ENCODE measurements around the gene MAPK4. TPM values are rescaled to one million over a fixed set of nuclear protein-coding genes. Genes with fewer than 3 reads are reported as not detected.
"Not testable (repeated sequence)": the region's sequence is repeated elsewhere in the genome, so short reads cannot be mapped to it uniquely, and the experiment has no call there.

Gene MAPK4
- total RNA-seq (not detected), polyA plus RNA-seq (not detected), total RNA-seq (not detected)

DNA sequence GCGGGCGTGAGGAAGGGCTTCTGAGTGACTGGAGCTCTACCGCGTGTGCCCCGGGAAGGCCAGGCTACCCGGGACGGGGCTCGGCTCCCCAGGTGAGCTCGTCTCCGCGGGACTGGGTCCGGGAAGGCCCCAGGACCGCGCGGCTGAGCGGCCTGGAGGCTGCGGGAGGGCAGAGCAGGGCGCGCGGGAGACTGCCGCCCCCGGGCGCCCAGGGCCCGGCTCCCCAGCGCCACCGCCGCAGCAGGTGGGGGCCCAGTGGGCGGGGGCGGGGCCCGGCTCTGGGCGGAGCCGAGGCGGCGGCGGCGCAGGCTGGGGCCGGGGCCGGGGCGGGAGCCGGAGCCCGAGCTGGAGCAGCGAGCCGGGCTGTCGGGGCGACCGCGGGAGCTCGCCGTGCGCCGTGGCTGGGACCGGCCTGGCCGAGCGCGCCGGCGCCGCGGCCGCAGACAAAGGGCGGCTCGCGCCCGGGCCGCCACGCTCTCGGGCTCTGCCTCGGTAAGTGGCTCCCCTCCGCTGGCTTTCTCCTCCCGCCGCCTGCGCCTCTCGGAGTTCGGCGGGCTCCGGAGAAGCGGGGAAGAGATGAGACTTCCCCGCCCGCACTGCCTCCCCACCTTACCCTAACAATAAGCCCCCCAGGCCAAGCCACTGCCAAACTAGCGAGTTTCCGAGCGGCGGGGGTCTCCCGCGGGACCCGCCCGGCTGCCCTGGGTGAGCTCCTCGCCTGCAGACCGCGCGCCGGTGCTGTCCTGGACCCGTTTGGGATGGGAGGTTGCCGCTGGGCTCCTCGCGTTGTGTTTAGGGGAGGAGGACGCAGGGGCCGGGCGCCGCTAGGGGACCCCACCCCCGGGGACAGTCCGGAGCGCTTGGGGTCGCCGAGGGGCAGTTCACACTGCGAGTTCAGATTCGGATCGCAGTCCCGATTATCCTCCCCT lies at the start of gene MAPK4:
Gene MAPK4, plus strand, starts transcription at position 336 of the 929 bp plus-strand sequence. CDS start 103,872 bp downstream, outside the sequence.
- ATAC-seq, result peak; percentile 20
- intact Hi-C loops (cut with micrococcal nuclease), result no loop called here
- Histone ChIP-seq H3K9me3 (ENCODE audit: control insufficient read depth in 2 of 3, low read length in 3 of 3) (no peaks in the 10 kb centered on the region), H3K4me3 (ENCODE audit: low read length) (no peak within 1 kb of the TSS), H3K27ac (ENCODE audit: low read depth, low read length) (no peak within 1 kb of the TSS), H3K36me3 (ENCODE audit: control insufficient read depth in 2 of 3, insufficient read depth in 3 of 3, low read length in 3 of 3) (no peaks in the 10 kb centered on the region), H3K4me1 (ENCODE audit: control insufficient read depth in 2 of 2, insufficient read depth in 2 of 2, low read length in 2 of 2) (peaks cover 0 to 7% of the 10 kb centered on the region in 2 donors), H3K27me3 (ENCODE audit: control insufficient read depth in 2 of 2, insufficient read depth in 2 of 2, low read length in 2 of 2) (peaks cover 5% of the 10 kb centered on the region in 2 donors)
- Mint-ChIP-seq H3K27me3 (peaks cover 70 to 77% (median 73%) of the 10 kb centered on the region in 5 donors), H3K27ac (no peak within 1 kb of the TSS), H3K36me3 (peaks cover 0 to 6% (median 0%) of the 10 kb centered on the region in 5 donors), H3K4me1 (peaks cover 0 to 16% (median 5%) of the 10 kb centered on the region in 7 donors), H3K4me3 (peak within 1 kb of the TSS; percentile 44 to 75 (median 64)), H3K9me3 (peaks cover 2 to 22% (median 11%) of the 10 kb centered on the region in 11 donors)
- DNase-seq, result peak in 1 of 9 donors; percentile 38
- ChIA-PET POLR2A (no interaction called here), CTCF (no interaction called here)

DNA sequence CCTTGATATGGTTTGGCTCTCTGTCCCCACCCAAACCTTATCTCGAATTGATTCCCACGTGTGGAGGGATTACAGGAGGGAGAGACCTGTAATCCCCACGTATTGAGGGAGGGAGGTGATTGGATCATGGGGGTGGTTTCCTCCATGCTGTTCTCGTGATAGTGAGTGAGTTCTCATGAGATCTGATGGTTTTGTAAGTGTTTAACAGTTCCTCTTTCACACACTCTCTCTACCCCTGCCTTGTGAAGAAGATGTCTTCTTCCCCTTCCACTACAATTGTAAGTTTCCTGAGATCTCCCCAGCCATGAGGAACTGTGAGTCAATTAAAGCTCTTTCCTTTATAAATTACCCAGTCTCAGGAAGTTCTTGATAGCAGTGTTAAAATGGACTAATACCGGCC lies 42.6 kb upstream of the MAPK4 start:
- CTCF ChIA-PET; H3K9me3 Mint-ChIP-seq; H3K4me1 Mint-ChIP-seq; H3K36me3 ChIP-seq (ENCODE audit: control insufficient read depth in 2 of 3, insufficient read depth in 3 of 3, low read length in 3 of 3); H3K4me3 Mint-ChIP-seq; DNase-seq; H3K27ac ChIP-seq (ENCODE audit: low read depth, low read length); H3K36me3 Mint-ChIP-seq; POLR2A ChIA-PET; H3K4me1 ChIP-seq (ENCODE audit: control insufficient read depth in 2 of 2, insufficient read depth in 2 of 2, low read length in 2 of 2); H3K27ac Mint-ChIP-seq; intact Hi-C loops (cut with micrococcal nuclease); H3K27me3 ChIP-seq (ENCODE audit: control insufficient read depth in 2 of 2, insufficient read depth in 2 of 2, low read length in 2 of 2); H3K9me3 ChIP-seq (ENCODE audit: control insufficient read depth in 2 of 3, low read length in 3 of 3); H3K4me3 ChIP-seq (ENCODE audit: low read length); ATAC-seq: not testable (repeated sequence)
- peaks cover 0 to 11% (median 6%) of the 10 kb centered on the region in 5 donors for H3K27me3 Mint-ChIP-seq

DNA sequence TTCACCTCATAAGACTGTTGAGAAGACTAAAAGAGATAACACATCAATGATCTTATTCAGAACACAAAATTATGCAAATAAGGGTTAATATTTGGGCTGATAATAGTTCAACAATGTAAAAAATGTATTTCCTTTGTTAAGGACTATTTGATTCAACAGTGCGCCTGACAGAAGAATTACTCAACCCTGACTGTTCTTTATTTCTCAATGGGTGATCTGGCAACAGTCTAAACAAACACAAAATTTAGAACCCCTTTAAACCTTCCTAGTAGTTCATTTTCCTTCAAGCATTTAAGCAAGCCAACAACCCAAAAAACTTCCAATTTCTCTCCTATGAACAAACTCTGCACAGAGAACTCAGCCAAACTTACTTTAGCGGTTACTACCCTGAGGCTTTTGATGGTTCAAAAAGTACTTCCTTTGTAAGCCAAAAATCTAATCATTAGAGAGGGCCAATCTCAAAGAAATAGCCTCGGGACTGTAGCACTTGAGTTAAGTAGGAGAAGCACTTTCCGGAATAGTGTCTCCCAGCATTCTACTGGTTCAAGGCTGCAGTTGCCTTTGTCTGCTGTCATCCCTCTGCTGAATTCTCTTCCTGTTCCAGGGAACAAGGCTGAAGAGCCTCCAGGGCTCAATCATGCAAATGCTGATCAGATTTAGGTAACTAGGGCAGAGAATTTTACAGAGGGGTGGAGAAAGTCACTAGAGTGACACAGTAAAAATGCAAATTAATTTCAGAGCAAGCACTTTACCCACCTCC lies 40.9 kb upstream of the MAPK4 start:
- no peaks in the 10 kb centered on the region for H3K4me1 Mint-ChIP-seq
- Histone ChIP-seq H3K4me3 (ENCODE audit: low read length) (no peak overlapping the region), H3K27me3 (ENCODE audit: control insufficient read depth in 2 of 2, insufficient read depth in 2 of 2, low read length in 2 of 2) (no peaks in the 10 kb centered on the region), H3K36me3 (ENCODE audit: control insufficient read depth in 2 of 3, insufficient read depth in 3 of 3, low read length in 3 of 3) (no peaks in the 10 kb centered on the region), H3K4me1 (ENCODE audit: control insufficient read depth in 2 of 2, insufficient read depth in 2 of 2, low read length in 2 of 2) (no peaks in the 10 kb centered on the region), H3K27ac (ENCODE audit: low read depth, low read length) (no peak overlapping the region), H3K9me3 (ENCODE audit: control insufficient read depth in 2 of 3, low read length in 3 of 3) (no peaks in the 10 kb centered on the region)
- no peaks in the 10 kb centered on the region for H3K36me3 Mint-ChIP-seq
- H3K9me3 Mint-ChIP-seq, result no peaks in the 10 kb centered on the region
- intact Hi-C loops (cut with micrococcal nuclease), result no loop called here
- POLR2A ChIA-PET, result no interaction called here
- ATAC-seq, result no peak
- H3K27ac Mint-ChIP-seq, result no peak overlapping the region
- CTCF ChIA-PET, result no interaction called here
- no peak for DNase-seq
- no peak overlapping the region for H3K4me3 Mint-ChIP-seq
- peaks cover 5 to 13% (median 8%) of the 10 kb centered on the region in 5 donors for H3K27me3 Mint-ChIP-seq

DNA sequence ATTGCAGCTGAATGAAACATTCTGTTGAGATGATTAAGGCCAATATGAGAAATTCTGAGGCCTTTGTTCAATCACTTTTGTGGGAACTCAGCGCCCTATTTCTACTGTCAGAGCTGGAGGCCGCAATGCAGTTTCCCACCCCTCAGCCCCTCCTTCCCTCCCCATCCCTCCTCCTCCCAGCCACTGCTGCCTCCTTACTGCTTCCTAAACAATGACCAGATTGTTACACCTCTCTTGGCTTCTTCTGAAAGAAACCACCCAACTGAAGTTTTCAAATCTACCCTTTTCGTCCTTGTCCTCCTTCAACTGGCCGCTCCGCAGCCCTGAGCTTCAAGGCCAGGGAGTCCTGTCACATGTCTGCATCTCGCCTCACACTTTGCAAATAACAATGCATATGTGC lies 36.7 kb upstream of the MAPK4 start:
- DNase-seq, result no peak
- no peak for ATAC-seq
- no peaks in the 10 kb centered on the region for H3K36me3 Mint-ChIP-seq
- H3K9me3 Mint-ChIP-seq, result peaks cover 0 to 10% (median 1%) of the 10 kb centered on the region in 11 donors
- intact Hi-C loops (cut with micrococcal nuclease), result no loop called here
- Histone ChIP-seq H3K27ac (ENCODE audit: low read depth, low read length) (no peak overlapping the region), H3K4me3 (ENCODE audit: low read length) (no peak overlapping the region), H3K9me3 (ENCODE audit: control insufficient read depth in 2 of 3, low read length in 3 of 3) (no peaks in the 10 kb centered on the region), H3K36me3 (ENCODE audit: control insufficient read depth in 2 of 3, insufficient read depth in 3 of 3, low read length in 3 of 3) (no peaks in the 10 kb centered on the region), H3K27me3 (ENCODE audit: control insufficient read depth in 2 of 2, insufficient read depth in 2 of 2, low read length in 2 of 2) (no peaks in the 10 kb centered on the region), H3K4me1 (ENCODE audit: control insufficient read depth in 2 of 2, insufficient read depth in 2 of 2, low read length in 2 of 2) (no peaks in the 10 kb centered on the region)
- H3K27ac Mint-ChIP-seq, result no peak overlapping the region
- no peak overlapping the region for H3K4me3 Mint-ChIP-seq
- H3K4me1 Mint-ChIP-seq, result no peaks in the 10 kb centered on the region
- peaks cover 4 to 31% (median 14%) of the 10 kb centered on the region in 5 donors for H3K27me3 Mint-ChIP-seq
- CTCF ChIA-PET, result no interaction called here
- POLR2A ChIA-PET, result interaction anchor here (0.6 kb wide), 1 partner anchor 13 kb away, joined by 10 read pairs; no protein-coding TSS in a partner anchor

DNA sequence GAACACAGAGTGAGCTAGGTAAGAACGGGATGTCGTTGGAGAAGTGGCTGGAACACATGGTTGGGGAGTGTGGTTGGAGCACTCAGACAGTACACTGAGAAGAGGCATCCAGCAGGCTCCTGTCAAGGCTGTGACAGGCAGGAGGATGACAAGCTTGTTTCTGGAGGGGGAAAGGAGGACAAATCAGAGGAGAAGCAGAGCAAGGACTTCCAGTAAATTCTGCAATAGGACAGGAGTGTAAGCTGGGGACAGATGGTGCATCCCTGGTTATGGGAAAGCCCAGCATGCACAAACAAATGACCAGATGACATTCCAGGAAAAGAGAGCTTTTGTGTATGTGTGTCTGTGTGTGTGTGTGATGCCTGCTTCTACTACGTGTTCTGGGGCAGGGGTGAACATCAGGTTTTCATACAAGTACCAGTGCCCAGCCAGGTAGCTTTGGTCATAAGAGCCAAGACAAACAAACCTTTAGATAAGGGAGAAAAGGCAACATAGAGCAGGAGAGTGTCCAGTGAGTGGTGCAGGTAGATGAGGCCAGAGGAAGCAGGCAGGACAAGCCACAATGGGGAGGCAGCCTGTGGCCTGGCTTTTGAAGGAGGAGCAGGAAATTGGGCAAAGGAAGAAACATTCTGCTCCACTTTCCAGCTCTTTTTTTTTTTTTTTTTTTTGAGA lies 32.1 kb upstream of the MAPK4 start:
- Mint-ChIP-seq H3K9me3 (peaks cover 5 to 27% (median 9%) of the 10 kb centered on the region in 11 donors), H3K27me3 (peaks cover under 1 to 37% (median 22%) of the 10 kb centered on the region in 5 donors), H3K4me1 (no peaks in the 10 kb centered on the region), H3K36me3 (peaks cover 0 to 2% (median 2%) of the 10 kb centered on the region in 5 donors), H3K4me3 (no peak overlapping the region), H3K27ac (no peak overlapping the region)
- Histone ChIP-seq H3K9me3 (ENCODE audit: control insufficient read depth in 2 of 3, low read length in 3 of 3) (peaks cover 0 to 12% (median 0%) of the 10 kb centered on the region in 3 experiments), H3K4me3 (ENCODE audit: low read length) (no peak overlapping the region), H3K4me1 (ENCODE audit: control insufficient read depth in 2 of 2, insufficient read depth in 2 of 2, low read length in 2 of 2) (no peaks in the 10 kb centered on the region), H3K36me3 (ENCODE audit: control insufficient read depth in 2 of 3, insufficient read depth in 3 of 3, low read length in 3 of 3) (no peaks in the 10 kb centered on the region), H3K27ac (ENCODE audit: low read depth, low read length) (no peak overlapping the region), H3K27me3 (ENCODE audit: control insufficient read depth in 2 of 2, insufficient read depth in 2 of 2, low read length in 2 of 2) (no peaks in the 10 kb centered on the region)
- DNase-seq (no peak), ATAC-seq (no peak)
- CTCF ChIA-PET, result no interaction called here
- intact Hi-C loops (cut with micrococcal nuclease), result no loop called here
- POLR2A ChIA-PET, result no interaction called here

DNA sequence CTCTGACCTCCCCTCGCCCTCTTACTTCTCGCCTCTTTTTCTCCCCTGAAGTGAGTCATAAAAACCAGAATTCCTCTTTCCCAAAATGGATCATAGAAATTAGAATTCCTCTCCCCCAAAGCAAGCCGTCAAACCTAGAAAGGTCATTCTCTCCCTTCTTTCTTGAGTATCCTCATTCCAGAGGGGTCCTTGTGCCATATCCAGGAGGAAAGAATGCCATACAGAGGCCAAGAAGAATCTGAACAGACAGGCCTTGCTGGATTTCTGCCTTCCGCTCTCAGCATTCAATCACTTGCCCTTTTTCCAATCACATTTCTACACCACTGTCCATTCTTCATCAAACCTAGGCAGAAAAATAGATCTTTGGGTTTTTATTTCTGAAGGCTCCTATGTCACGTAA lies 31.1 kb upstream of the MAPK4 start:
- H3K36me3 Mint-ChIP-seq, result peaks cover 0 to 7% (median 5%) of the 10 kb centered on the region in 5 donors
- CTCF ChIA-PET, result no interaction called here
- ATAC-seq (no peak), DNase-seq (no peak)
- Histone ChIP-seq H3K4me3 (ENCODE audit: low read length) (no peak overlapping the region), H3K4me1 (ENCODE audit: control insufficient read depth in 2 of 2, insufficient read depth in 2 of 2, low read length in 2 of 2) (no peaks in the 10 kb centered on the region), H3K9me3 (ENCODE audit: control insufficient read depth in 2 of 3, low read length in 3 of 3) (peaks cover 0 to 18% (median 0%) of the 10 kb centered on the region in 3 experiments), H3K27ac (ENCODE audit: low read depth, low read length) (no peak overlapping the region), H3K36me3 (ENCODE audit: control insufficient read depth in 2 of 3, insufficient read depth in 3 of 3, low read length in 3 of 3) (no peaks in the 10 kb centered on the region), H3K27me3 (ENCODE audit: control insufficient read depth in 2 of 2, insufficient read depth in 2 of 2, low read length in 2 of 2) (no peaks in the 10 kb centered on the region)
- H3K27ac Mint-ChIP-seq, result no peak overlapping the region
- H3K9me3 Mint-ChIP-seq, result peaks cover 9 to 37% (median 17%) of the 10 kb centered on the region in 11 donors
- POLR2A ChIA-PET, result no interaction called here
- no peak overlapping the region for H3K4me3 Mint-ChIP-seq
- H3K4me1 Mint-ChIP-seq, result no peaks in the 10 kb centered on the region
- peaks cover 0 to 28% (median 17%) of the 10 kb centered on the region in 5 donors for H3K27me3 Mint-ChIP-seq
- intact Hi-C loops (cut with micrococcal nuclease), result no loop called here
